HepG2 (cell line): ENCODE measurements around the gene PCYT2. TPM values are rescaled to one million over a fixed set of nuclear protein-coding genes. Genes with fewer than 3 reads are reported as not detected.

Experiments used
- CC2D1A ChIP-seq: sonication (generic); formaldehyde crosslinking; IDR thresholded peaks from 2 replicates; pipeline ENCODE4 v1.8.1; 2023; ENCODE audit warnings: mild to moderate bottlenecking, missing genetic modification reagents
- EZH2 ChIP-seq: conservative IDR thresholded peaks from 2 replicates; pipeline ENCODE4 v1.6.1; 2012; ENCODE audit warnings: mild to moderate bottlenecking, low read depth, low read length, moderate library complexity
- PATZ1 ChIP-seq: sonication (generic); formaldehyde crosslinking; IDR thresholded peaks from 2 replicates; pipeline ENCODE4 v1.4.0; 2020; ENCODE audit warnings: missing genetic modification reagents
- SALL2 ChIP-seq: sonication (generic); formaldehyde crosslinking; IDR thresholded peaks from 2 replicates; pipeline ENCODE4 v1.8.1; 2023; ENCODE audit warnings: mild to moderate bottlenecking, missing genetic modification reagents, inconsistent platforms
- TGIF2 ChIP-seq: IDR thresholded peaks from 2 replicates; pipeline ENCODE4 v1.6.1; 2016; ENCODE audit warnings: control low read depth, missing compliant biosample characterization
- YEATS4 ChIP-seq: sonication (generic); formaldehyde crosslinking; IDR thresholded peaks from 2 replicates; pipeline ENCODE4 v1.4.0; 2020; ENCODE audit warnings: missing genetic modification reagents, borderline replicate concordance
- ZFP91 ChIP-seq: sonication (generic); formaldehyde crosslinking; IDR thresholded peaks from 2 replicates; pipeline ENCODE4 v1.9.0; 2022; ENCODE audit warnings: missing genetic modification reagents, mild to moderate bottlenecking, borderline replicate concordance
- ZMYM2 ChIP-seq: sonication (generic); formaldehyde crosslinking; IDR thresholded peaks from 2 replicates; pipeline ENCODE4 v1.8.0; 2022; ENCODE audit warnings: mild to moderate bottlenecking, missing genetic modification reagents
- ZNF343 ChIP-seq: sonication (generic); formaldehyde crosslinking; IDR thresholded peaks from 2 replicates; pipeline ENCODE4 v1.4.0; 2020; ENCODE audit warnings: mild to moderate bottlenecking, missing genetic modification reagents
- ZNF350 ChIP-seq: sonication (generic); formaldehyde crosslinking; IDR thresholded peaks from 2 replicates; pipeline ENCODE4 v1.4.0; 2020; ENCODE audit warnings: mild to moderate bottlenecking, low read depth, missing genetic modification reagents, borderline replicate concordance
- polyA plus RNA-seq, 8 experiments: library from polyadenylated mRNA; depleted of rRNA in 3 of 8; stranded (reverse) in 7 of 8; unstranded in 1 of 8; fragments of >200 nt; fragmentation: Illumina TruSeq in 4 of 8; extraction: Trizol in 4 of 8; gene quantifications; 2 replicates each; pipeline versions ENCODE4 v1.2.1 to v1.2.3, GENCODE V29; 2011 to 2016; ENCODE audit warnings: low read depth in 4 of 8, missing spikeins in 1 of 8, mixed read lengths in 1 of 8; ENCODE audit not compliant: insufficient read depth in 1 of 8
- total RNA-seq, 5 experiments: library from RNA; depleted of rRNA; stranded (reverse); fragments of >200 nt; fragmentation: Illumina TruSeq; extraction: Trizol; gene quantifications; 2 replicates each; pipeline ENCODE4 v1.2.3, GENCODE V29; 2016; ENCODE audit warnings: low read depth in 1 of 5
- TF ChIP-seq, protein P1 (sequence below): sonication (generic); formaldehyde crosslinking; IDR thresholded peaks from 2 replicates; pipeline ENCODE4 v1.4.0; 2020; ENCODE audit warnings: missing genetic modification reagents
- TF ChIP-seq, protein P2 (sequence below): sonication (generic); formaldehyde crosslinking; IDR thresholded peaks from 2 replicates; pipeline ENCODE4 v1.4.0; 2020; ENCODE audit warnings: missing genetic modification reagents, mild to moderate bottlenecking, borderline replicate concordance
- TF ChIP-seq, protein P3 (sequence below): IDR thresholded peaks from 2 replicates; pipeline ENCODE4 v1.6.1; 2016; ENCODE audit warnings: missing genetic modification reagents, missing compliant biosample characterization

PCYT2 gene
- total and polyA plus RNA-seq, 2 of the 13 experiments (the other 11 are each of a cell fraction or from before 2014, with no cell fraction given): 147 to 297 TPM

GRCh38 chr17:81954131-81955057, 43.2 kb upstream of the PCYT2 start (continued):
- TF ChIP-seq, protein P1, sequence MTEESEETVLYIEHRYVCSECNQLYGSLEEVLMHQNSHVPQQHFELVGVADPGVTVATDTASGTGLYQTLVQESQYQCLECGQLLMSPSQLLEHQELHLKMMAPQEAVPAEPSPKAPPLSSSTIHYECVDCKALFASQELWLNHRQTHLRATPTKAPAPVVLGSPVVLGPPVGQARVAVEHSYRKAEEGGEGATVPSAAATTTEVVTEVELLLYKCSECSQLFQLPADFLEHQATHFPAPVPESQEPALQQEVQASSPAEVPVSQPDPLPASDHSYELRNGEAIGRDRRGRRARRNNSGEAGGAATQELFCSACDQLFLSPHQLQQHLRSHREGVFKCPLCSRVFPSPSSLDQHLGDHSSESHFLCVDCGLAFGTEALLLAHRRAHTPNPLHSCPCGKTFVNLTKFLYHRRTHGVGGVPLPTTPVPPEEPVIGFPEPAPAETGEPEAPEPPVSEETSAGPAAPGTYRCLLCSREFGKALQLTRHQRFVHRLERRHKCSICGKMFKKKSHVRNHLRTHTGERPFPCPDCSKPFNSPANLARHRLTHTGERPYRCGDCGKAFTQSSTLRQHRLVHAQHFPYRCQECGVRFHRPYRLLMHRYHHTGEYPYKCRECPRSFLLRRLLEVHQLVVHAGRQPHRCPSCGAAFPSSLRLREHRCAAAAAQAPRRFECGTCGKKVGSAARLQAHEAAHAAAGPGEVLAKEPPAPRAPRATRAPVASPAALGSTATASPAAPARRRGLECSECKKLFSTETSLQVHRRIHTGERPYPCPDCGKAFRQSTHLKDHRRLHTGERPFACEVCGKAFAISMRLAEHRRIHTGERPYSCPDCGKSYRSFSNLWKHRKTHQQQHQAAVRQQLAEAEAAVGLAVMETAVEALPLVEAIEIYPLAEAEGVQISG (CRISPR knock-in tag): no peak
- TF ChIP-seq ZNF350 (no peak), TGIF2 (0 out of 2 replicates have a peak, but pooled peaks have one; percentile 42), ZNF343 (CRISPR knock-in tag) (no peak), CC2D1A (CRISPR knock-in tag) (0 out of 2 replicates have a peak, but pooled peaks have one; percentile 34), YEATS4 (CRISPR knock-in tag) (no peak), ZMYM2 (CRISPR knock-in tag) (no peak), PATZ1 (CRISPR knock-in tag) (0 out of 2 replicates have a peak, but pooled peaks have one; percentile 12), SALL2 (CRISPR knock-in tag) (peak; percentile 76; the same call in 1 of the 2 replicates), EZH2 (no peak), ZFP91 (CRISPR knock-in tag) (no peak)
- TF ChIP-seq, protein P2, sequence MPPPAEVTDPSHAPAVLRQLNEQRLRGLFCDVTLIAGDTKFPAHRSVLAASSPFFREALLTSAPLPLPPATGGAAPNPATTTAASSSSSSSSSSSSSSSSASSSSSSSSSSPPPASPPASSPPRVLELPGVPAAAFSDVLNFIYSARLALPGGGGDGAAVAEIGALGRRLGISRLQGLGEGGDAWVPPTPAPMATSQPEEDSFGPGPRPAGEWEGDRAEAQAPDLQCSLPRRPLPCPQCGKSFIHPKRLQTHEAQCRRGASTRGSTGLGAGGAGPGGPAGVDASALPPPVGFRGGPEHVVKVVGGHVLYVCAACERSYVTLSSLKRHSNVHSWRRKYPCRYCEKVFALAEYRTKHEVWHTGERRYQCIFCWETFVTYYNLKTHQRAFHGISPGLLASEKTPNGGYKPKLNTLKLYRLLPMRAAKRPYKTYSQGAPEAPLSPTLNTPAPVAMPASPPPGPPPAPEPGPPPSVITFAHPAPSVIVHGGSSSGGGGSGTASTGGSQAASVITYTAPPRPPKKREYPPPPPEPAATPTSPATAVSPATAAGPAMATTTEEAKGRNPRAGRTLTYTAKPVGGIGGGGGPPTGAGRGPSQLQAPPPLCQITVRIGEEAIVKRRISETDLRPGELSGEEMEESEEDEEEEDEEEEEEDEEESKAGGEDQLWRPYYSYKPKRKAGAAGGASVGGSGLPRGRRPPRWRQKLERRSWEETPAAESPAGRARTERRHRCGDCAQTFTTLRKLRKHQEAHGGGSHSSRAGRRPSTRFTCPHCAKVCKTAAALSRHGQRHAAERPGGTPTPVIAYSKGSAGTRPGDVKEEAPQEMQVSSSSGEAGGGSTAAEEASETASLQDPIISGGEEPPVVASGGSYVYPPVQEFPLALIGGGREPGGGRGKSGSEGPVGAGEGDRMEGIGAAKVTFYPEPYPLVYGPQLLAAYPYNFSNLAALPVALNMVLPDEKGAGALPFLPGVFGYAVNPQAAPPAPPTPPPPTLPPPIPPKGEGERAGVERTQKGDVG (CRISPR knock-in tag): no peak
- TF ChIP-seq, protein P3, sequence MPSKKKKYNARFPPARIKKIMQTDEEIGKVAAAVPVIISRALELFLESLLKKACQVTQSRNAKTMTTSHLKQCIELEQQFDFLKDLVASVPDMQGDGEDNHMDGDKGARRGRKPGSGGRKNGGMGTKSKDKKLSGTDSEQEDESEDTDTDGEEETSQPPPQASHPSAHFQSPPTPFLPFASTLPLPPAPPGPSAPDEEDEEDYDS (CRISPR knock-in tag): no peak
